Stimulated activated CD8-positive, alpha-beta memory T cell treated with anti-CD3 and anti-CD28 coated beads, Interleukin-7, amount 100 ng/mL, for 1 hour (primary cell): ENCODE measurements around the gene HIF3A.
"Not testable (repeated sequence)": the region's sequence is repeated elsewhere in the genome, so short reads cannot be mapped to it uniquely, and the experiment has no call there.

Experiments
- DNase-seq, 2 donors: peaks; one replicate each; pipeline ENCODE4 v3.0.0-alpha.2; 2020; ENCODE audit warnings: low read depth in 2 of 2

HIF3A gene

GRCh38 chr19:46357846-46358583, 61.2 kb downstream of the HIF3A start:
- no peak for DNase-seq

- no peak for DNase-seq
These were observed 65.1 kb downstream of the HIF3A start for GRCh38 chr19:46361915-46362314.

GRCh38 chr19:46364359-46364758, 67.5 kb downstream of the HIF3A start:
- no peak for DNase-seq

GRCh38 chr19:46365561-46365960, 68.7 kb downstream of the HIF3A start:
- DNase-seq = no peak

- DNase-seq = no peak
These were observed 69.9 kb downstream of the HIF3A start for GRCh38 chr19:46366620-46367292.

- no peak for DNase-seq
These were observed 70.6 kb downstream of the HIF3A start for GRCh38 chr19:46367426-46367825.

GRCh38 chr19:46368116-46368515, 71.3 kb downstream of the HIF3A start:
- no peak for DNase-seq

- DNase-seq = no peak
These were observed 73.0 kb downstream of the HIF3A start for GRCh38 chr19:46369817-46370216.

GRCh38 chr19:46371371-46371901, 74.6 kb downstream of the HIF3A start:
- DNase-seq = no peak

- DNase-seq = no peak
These were observed 76.2 kb downstream of the HIF3A start for GRCh38 chr19:46372901-46373490.

- DNase-seq = no peak
These were observed 76.9 kb downstream of the HIF3A start for GRCh38 chr19:46373491-46374359.

- no peak for DNase-seq
These were observed 78.0 kb downstream of the HIF3A start for GRCh38 chr19:46374536-46375475.

- DNase-seq = not testable (repeated sequence)
These were observed 78.7 kb downstream of the HIF3A start for GRCh38 chr19:46375476-46376067.

GRCh38 chr19:46376241-46377153, 79.7 kb downstream of the HIF3A start:
- no peak for DNase-seq

GRCh38 chr19:46378268-46378667, 81.4 kb downstream of the HIF3A start:
- DNase-seq = no peak

- no peak for DNase-seq
These were observed 83.8 kb downstream of the HIF3A start for GRCh38 chr19:46380690-46381089.

- DNase-seq = no peak
These were observed 84.5 kb downstream of the HIF3A start for GRCh38 chr19:46381346-46381745.

GRCh38 chr19:46381756-46382345, 85.0 kb downstream of the HIF3A start:
- DNase-seq = no peak
